ENCODE data around the gene TMEM196.
"Not testable (repeated sequence)": the region's sequence is repeated elsewhere in the genome, so short reads cannot be mapped to it uniquely, and the experiment has no call there.

Gene TMEM196

GRCh38 chr7:19707240-19707639 is 66.2 kb downstream of the TMEM196 start:
- no peak for DNase-seq

- no peak for DNase-seq
Observed at GRCh38 chr7:19705663-19706062, 67.8 kb downstream of the TMEM196 start.

- DNase-seq, result no peak
Observed at GRCh38 chr7:19701471-19701870, 71.9 kb downstream of the TMEM196 start.

- DNase-seq, result no peak
Observed at GRCh38 chr7:19700936-19701335, 72.5 kb downstream of the TMEM196 start.

GRCh38 chr7:19698331-19698730 is 75.1 kb downstream of the TMEM196 start:
- DNase-seq, result no peak

- DNase-seq, result no peak
Observed at GRCh38 chr7:19696926-19697325, 76.5 kb downstream of the TMEM196 start.

GRCh38 chr7:19692111-19692828 is 81.1 kb downstream of the TMEM196 start:
- no peak for DNase-seq

- no peak for DNase-seq
Observed at GRCh38 chr7:19690736-19691135, 82.7 kb downstream of the TMEM196 start.

GRCh38 chr7:19689130-19689529 is 84.3 kb downstream of the TMEM196 start:
- DNase-seq, result not testable (repeated sequence)

- DNase-seq, result no peak
Observed at GRCh38 chr7:19681596-19681995, 91.8 kb downstream of the TMEM196 start.

GRCh38 chr7:19677180-19677579 is 96.2 kb downstream of the TMEM196 start:
- DNase-seq, result no peak

GRCh38 chr7:19675816-19676215 is 97.6 kb downstream of the TMEM196 start:
- DNase-seq, result no peak

GRCh38 chr7:19674266-19674960 is 99.0 kb downstream of the TMEM196 start:
- DNase-seq, result no peak

- no peak for DNase-seq
Observed at GRCh38 chr7:19670806-19671205, 102.6 kb downstream of the TMEM196 start.

Measured in anterior cingulate cortex (tissue), 58 donors.